HCT116 (cell line): ENCODE data around the gene PRXL2C. TPM values are rescaled to one million over a fixed set of nuclear protein-coding genes. Genes with fewer than 3 reads are reported as not detected.

Experiments
- ATAC-seq: fragments of 200-7000 bp; cut with Tn5 transposase; 2 replicates; pipeline ENCODE4 v1.9.1; 2020; ENCODE audit warnings: mild to moderate bottlenecking, moderate library complexity
- BruUV-seq: library from RNA; stranded (reverse); fragments of 400-500 nt; replicated peaks from 2 replicates; lab custom pipeline; 2021; lab: Mats Ljungman, UMichigan
- CTCF ChIA-PET: fragments of 300-600 bp; sonication (Branson Sonifier 250); formaldehyde crosslinking; loops from one replicate; lab custom pipeline; 2021; ENCODE audit warnings: antibody characterized with exemption; lab: Charles Lee
- POLR2A ChIA-PET: fragments of 300-600, 350-600 bp; sonication (Branson Sonifier 250); formaldehyde crosslinking; loops from one replicate; lab custom pipeline; 2021; ENCODE audit warnings: antibody characterized with exemption; lab: Charles Lee
- RAD21 ChIA-PET, 2 experiments: fragments of 300-600 bp; sonication (Branson Sonifier 250); formaldehyde crosslinking; loops; one replicate each; lab custom pipeline; 2023; ENCODE audit warnings: low total read pairs in 2 of 2; ENCODE audit not compliant: uncharacterized antibody in 2 of 2, unreplicated experiment in 2 of 2, low non-redundant PET in 1 of 2; lab: Charles Lee
- DNase-seq: peaks from one replicate; pipeline ENCODE4 v3.0.0-alpha.2; 2010; ENCODE audit warnings: low read depth, low spot score
- H2AFZ ChIP-seq: fragments of 200-600 bp; shearing (Covaris generic), sonication (generic); 2 replicates; pipeline ENCODE4 v1.6.1; 2017; ENCODE audit warnings: low read depth, mixed run types, mixed read lengths, antibody characterized with exemption, low read length; ENCODE audit not compliant: poor library complexity, severe bottlenecking
- H3K27ac ChIP-seq: 2 replicates; pipeline ENCODE4 v1.5.1; 2012; ENCODE audit warnings: low read depth, low read length
- H3K27me3 ChIP-seq: fragments of 200-600 bp; sonication (generic); 2 replicates; pipeline ENCODE4 v1.6.1; 2016; ENCODE audit warnings: mixed run types, low read length, mixed read lengths; ENCODE audit not compliant: insufficient read depth
- H3K36me3 ChIP-seq, 2 experiments: fragments of 200-500 bp in 1 of 2; fragments of 200-600 bp in 1 of 2; sonication (Bioruptor generic) in 1 of 2; sonication (generic) in 1 of 2; 2 replicates each; pipeline versions ENCODE4 v1.5.1 to v1.6.1; 2014 to 2016; ENCODE audit warnings: low read length in 2 of 2, inconsistent platforms in 1 of 2, mixed read lengths in 1 of 2, mixed run types in 1 of 2; ENCODE audit not compliant: insufficient read depth in 2 of 2, control insufficient read depth in 1 of 2
- H3K4me1 ChIP-seq, 2 experiments: fragments of 200-600 bp in 1 of 2; sonication (generic) in 1 of 2; 2 replicates each; pipeline versions ENCODE4 v1.5.1 to v1.6.1; 2012 to 2017; ENCODE audit warnings: low read length in 2 of 2, inconsistent platforms in 1 of 2, mild to moderate bottlenecking in 1 of 2, mixed read lengths in 1 of 2, mixed run types in 1 of 2, moderate library complexity in 1 of 2; ENCODE audit not compliant: insufficient read depth in 2 of 2, control insufficient read depth in 1 of 2
- H3K4me2 ChIP-seq: fragments of 200-600 bp; sonication (generic); 2 replicates; pipeline ENCODE4 v1.6.1; 2017; ENCODE audit warnings: mixed run types, low read length, mixed read lengths
- H3K4me3 ChIP-seq, 2 experiments: fragments of 200-600 bp in 1 of 2; sonication (generic) in 1 of 2; replicated peaks in 1 of 2; 2 replicates each; pipeline ENCODE4 v1.5.1; 2011 to 2016; ENCODE audit warnings: low read length in 2 of 2, control low read depth in 1 of 2, low read depth in 1 of 2, mild to moderate bottlenecking in 1 of 2, mixed read lengths in 1 of 2, mixed run types in 1 of 2
- H3K79me2 ChIP-seq: fragments of 200-600 bp; sonication (generic); 2 replicates; pipeline ENCODE4 v1.6.1; 2017; ENCODE audit warnings: mild to moderate bottlenecking, mixed run types, low read length, moderate library complexity, mixed read lengths; ENCODE audit not compliant: insufficient read depth
- H3K9ac ChIP-seq: fragments of 200-600 bp; sonication (generic); 2 replicates; pipeline ENCODE4 v1.6.1; 2016; ENCODE audit warnings: low read length, mixed read lengths
- H3K9me2 ChIP-seq: fragments of 200-600 bp; sonication (generic), shearing (Covaris generic); 2 replicates; pipeline ENCODE4 v1.6.1; 2017; ENCODE audit warnings: mixed run types, mild to moderate bottlenecking, moderate library complexity; ENCODE audit not compliant: insufficient read depth
- H3K9me3 ChIP-seq, 2 experiments: fragments of 200-500 bp in 1 of 2; fragments of 200-600 bp in 1 of 2; sonication (Bioruptor generic) in 1 of 2; sonication (generic) in 1 of 2; 2 replicates each; pipeline ENCODE4 v1.6.1; 2014 to 2017; ENCODE audit warnings: low read length in 2 of 2, mixed read lengths in 2 of 2, inconsistent platforms in 1 of 2, low read depth in 1 of 2, mild to moderate bottlenecking in 1 of 2, mixed run types in 1 of 2, moderate library complexity in 1 of 2; ENCODE audit not compliant: control insufficient read depth in 1 of 2, insufficient read depth in 1 of 2
- H4K20me1 ChIP-seq: fragments of 200-600 bp; sonication (generic), shearing (Covaris generic); 2 replicates; pipeline ENCODE4 v1.6.1; 2017; ENCODE audit warnings: mixed run types, mild to moderate bottlenecking, moderate library complexity; ENCODE audit not compliant: insufficient read depth
- ELF1 ChIP-seq: IDR thresholded peaks from 2 replicates; pipeline ENCODE4 v1.6.1; 2012; ENCODE audit warnings: low read depth, borderline replicate concordance
- EZH2 ChIP-seq: fragments of 200-600 bp; sonication (generic); IDR thresholded peaks from 2 replicates; pipeline ENCODE4 v1.6.1; 2017; ENCODE audit warnings: antibody characterized with exemption, mixed run types
- POLR2A ChIP-seq: IDR thresholded peaks from 2 replicates; pipeline ENCODE4 v1.7.0; 2011; ENCODE audit warnings: borderline replicate concordance; ENCODE audit not compliant: insufficient read depth, insufficient read length; ENCODE audit errors: extremely low read depth
- POLR2AphosphoS5 ChIP-seq: IDR thresholded peaks from 2 replicates; pipeline ENCODE4 v1.6.1; 2011; ENCODE audit warnings: mild to moderate bottlenecking, low read depth, low read length, moderate library complexity
- RAD21 ChIP-seq: IDR thresholded peaks from 2 replicates; pipeline ENCODE4 v1.6.1; 2012; ENCODE audit warnings: low read depth, mild to moderate bottlenecking
- REST ChIP-seq: IDR thresholded peaks from 2 replicates; pipeline ENCODE4 v1.6.1; 2012; ENCODE audit warnings: low read depth
- SP1 ChIP-seq: IDR thresholded peaks from 2 replicates; pipeline ENCODE4 v1.6.1; 2012; ENCODE audit warnings: low read depth
- TCF7L2 ChIP-seq: IDR thresholded peaks from 2 replicates; pipeline ENCODE4 v1.7.0; 2011; ENCODE audit warnings: borderline replicate concordance, inconsistent platforms; ENCODE audit not compliant: insufficient read depth, insufficient read length; ENCODE audit errors: extremely low read depth
- ZBTB33 ChIP-seq: IDR thresholded peaks from 2 replicates; pipeline ENCODE4 v1.6.1; 2011; ENCODE audit warnings: mild to moderate bottlenecking, low read length, moderate library complexity; ENCODE audit not compliant: insufficient replicate concordance; ENCODE audit errors: extremely low read depth
- ZFX ChIP-seq: fragments of 450-650 bp; IDR thresholded peaks from 2 replicates; pipeline ENCODE4 v1.6.1; 2017
- intact Hi-C: fragments of 100-400 bp; cut with micrococcal nuclease; formaldehyde crosslinking; loops from 2 replicates; pipeline ENCODE4 v1.10.0; 2022
- total RNA-seq: library from RNA; stranded (reverse); gene quantifications from one replicate; pipeline ENCODE4 v1.2.1, GENCODE V29; 2021; ENCODE audit not compliant: unreplicated experiment

Gene PRXL2C
- total RNA-seq, 1 experiment from 2014 or later = 10.4 TPM

GRCh38 chr9:96665789-96666188, 10.7 kb upstream of the PRXL2C start:
- Histone ChIP-seq H3K9me3 (no peaks in the 10 kb centered on the region), H3K9me2 (no peaks in the 10 kb centered on the region), H3K27ac (no peak overlapping the region), H4K20me1 (no peaks in the 10 kb centered on the region), H3K4me2 (no peak overlapping the region), H3K9ac (no peak overlapping the region), H3K27me3 (no peaks in the 10 kb centered on the region), H3K36me3 (no peaks in the 10 kb centered on the region), H3K4me3 (no peak overlapping the region), H3K79me2 (no peaks in the 10 kb centered on the region), H3K4me1 (peaks cover 0 to 3% of the 10 kb centered on the region in 2 experiments; a peak in 2 of 4 replicates), H2AFZ (no peak overlapping the region)
- TF ChIP-seq ELF1 (no peak), POLR2AphosphoS5 (no peak), TCF7L2 (no peak), POLR2A (no peak), ZFX (no peak), EZH2 (no peak), SP1 (no peak), RAD21 (no peak), REST (no peak), ZBTB33 (no peak)
- no peak for ATAC-seq
- POLR2A ChIA-PET = no interaction called here
- intact Hi-C loops = loop anchor here (1.0 to 5.0 kb wide), 3 partner anchors 213 to 433 kb away; partner anchors contain the start of gene HABP4
- DNase-seq = no peak
- RAD21 ChIA-PET = no interaction called here
- BruUV-seq = no TSS peak
- CTCF ChIA-PET = no interaction called here
